Measurements from ENCODE around the gene COL9A3.

DNA sequence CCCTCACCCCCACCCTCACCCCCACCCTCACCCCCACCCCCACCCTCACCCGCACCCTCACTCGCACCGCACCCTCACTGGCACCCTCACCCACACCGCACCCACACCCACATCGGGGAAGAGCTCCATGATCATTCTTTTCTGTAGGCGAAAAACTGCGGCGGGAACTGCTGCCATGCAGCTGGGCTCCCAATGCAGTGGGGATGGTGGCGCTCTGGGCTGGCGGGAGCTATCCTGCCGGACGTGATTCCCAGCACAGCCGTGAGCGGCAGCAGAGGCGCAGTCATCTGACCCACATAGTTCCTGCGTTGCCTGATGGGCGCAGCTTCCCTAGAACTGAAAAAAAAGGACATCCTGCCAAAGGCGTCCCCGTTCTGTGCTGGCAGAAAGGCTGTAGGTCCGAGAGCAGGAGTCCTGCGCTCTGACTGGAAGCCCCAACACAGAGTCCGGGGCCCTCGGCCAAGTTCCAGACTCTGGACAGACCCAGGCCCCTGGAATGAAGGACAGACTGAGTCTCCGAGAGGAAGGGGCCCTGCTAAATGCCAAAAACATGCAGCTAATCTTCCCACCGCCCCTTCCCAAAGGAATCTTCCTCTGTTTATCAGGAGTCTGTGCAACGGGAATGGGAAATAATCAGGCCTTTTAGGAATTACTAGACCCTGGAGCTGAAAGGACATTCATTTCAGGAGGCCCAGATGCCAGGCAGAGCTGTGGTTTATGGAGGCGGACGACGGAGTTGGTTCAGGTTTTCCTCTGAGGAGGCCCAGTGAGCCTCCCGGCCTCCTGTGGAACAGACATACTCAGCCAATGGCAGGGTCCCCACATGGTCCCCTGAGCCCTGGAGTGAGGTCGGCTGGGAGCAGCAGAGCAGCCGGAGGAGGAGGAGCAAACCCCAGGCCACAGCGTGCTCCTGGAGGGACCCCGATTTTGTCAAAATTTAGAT is 58.8 kb downstream of the COL9A3 start:
- no peak for TF ChIP-seq EZH2 (IDR thresholded peaks at IDR 0.05; ENCODE audit: borderline replicate concordance, insufficient read depth, low read length, poor library complexity, severe bottlenecking)
- TF ChIP-seq, protein P1, sequence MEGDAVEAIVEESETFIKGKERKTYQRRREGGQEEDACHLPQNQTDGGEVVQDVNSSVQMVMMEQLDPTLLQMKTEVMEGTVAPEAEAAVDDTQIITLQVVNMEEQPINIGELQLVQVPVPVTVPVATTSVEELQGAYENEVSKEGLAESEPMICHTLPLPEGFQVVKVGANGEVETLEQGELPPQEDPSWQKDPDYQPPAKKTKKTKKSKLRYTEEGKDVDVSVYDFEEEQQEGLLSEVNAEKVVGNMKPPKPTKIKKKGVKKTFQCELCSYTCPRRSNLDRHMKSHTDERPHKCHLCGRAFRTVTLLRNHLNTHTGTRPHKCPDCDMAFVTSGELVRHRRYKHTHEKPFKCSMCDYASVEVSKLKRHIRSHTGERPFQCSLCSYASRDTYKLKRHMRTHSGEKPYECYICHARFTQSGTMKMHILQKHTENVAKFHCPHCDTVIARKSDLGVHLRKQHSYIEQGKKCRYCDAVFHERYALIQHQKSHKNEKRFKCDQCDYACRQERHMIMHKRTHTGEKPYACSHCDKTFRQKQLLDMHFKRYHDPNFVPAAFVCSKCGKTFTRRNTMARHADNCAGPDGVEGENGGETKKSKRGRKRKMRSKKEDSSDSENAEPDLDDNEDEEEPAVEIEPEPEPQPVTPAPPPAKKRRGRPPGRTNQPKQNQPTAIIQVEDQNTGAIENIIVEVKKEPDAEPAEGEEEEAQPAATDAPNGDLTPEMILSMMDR (IDR thresholded peaks at IDR 0.05; ENCODE audit: poor library complexity, severe bottlenecking), result no peak
- no peak for TF ChIP-seq POLR2AphosphoS5 (IDR thresholded peaks at IDR 0.05)
- TF ChIP-seq, protein P2, sequence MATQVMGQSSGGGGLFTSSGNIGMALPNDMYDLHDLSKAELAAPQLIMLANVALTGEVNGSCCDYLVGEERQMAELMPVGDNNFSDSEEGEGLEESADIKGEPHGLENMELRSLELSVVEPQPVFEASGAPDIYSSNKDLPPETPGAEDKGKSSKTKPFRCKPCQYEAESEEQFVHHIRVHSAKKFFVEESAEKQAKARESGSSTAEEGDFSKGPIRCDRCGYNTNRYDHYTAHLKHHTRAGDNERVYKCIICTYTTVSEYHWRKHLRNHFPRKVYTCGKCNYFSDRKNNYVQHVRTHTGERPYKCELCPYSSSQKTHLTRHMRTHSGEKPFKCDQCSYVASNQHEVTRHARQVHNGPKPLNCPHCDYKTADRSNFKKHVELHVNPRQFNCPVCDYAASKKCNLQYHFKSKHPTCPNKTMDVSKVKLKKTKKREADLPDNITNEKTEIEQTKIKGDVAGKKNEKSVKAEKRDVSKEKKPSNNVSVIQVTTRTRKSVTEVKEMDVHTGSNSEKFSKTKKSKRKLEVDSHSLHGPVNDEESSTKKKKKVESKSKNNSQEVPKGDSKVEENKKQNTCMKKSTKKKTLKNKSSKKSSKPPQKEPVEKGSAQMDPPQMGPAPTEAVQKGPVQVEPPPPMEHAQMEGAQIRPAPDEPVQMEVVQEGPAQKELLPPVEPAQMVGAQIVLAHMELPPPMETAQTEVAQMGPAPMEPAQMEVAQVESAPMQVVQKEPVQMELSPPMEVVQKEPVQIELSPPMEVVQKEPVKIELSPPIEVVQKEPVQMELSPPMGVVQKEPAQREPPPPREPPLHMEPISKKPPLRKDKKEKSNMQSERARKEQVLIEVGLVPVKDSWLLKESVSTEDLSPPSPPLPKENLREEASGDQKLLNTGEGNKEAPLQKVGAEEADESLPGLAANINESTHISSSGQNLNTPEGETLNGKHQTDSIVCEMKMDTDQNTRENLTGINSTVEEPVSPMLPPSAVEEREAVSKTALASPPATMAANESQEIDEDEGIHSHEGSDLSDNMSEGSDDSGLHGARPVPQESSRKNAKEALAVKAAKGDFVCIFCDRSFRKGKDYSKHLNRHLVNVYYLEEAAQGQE (IDR thresholded peaks at IDR 0.05; ENCODE audit: borderline replicate concordance), result no peak

Data from neural cell (in vitro differentiated cells).